Esophagus muscularis mucosa (tissue), 4 donors: ENCODE data around the gene TUBB4A. TPM values are rescaled to one million over a fixed set of nuclear protein-coding genes. Genes with fewer than 3 reads are reported as not detected.

Experiments
- DNase-seq: peaks from one replicate; pipeline ENCODE4 v3.0.0-alpha.2; 2017; ENCODE audit errors: extremely low spot score
- H3K27ac ChIP-seq, 4 donors: fragments of 200-600 bp; sonication (generic); replicated peaks in 1 of 4; 1 replicate in 3 of 4; 2 replicates in 1 of 4; pipeline ENCODE4 v1.5.1; 2016 to 2019; ENCODE audit warnings: mild to moderate bottlenecking in 1 of 4
- H3K27me3 ChIP-seq, 4 donors: fragments of 200-600 bp; sonication (generic); one replicate each; pipeline versions ENCODE4 v1.5.1 to v1.6.0; 2016 to 2019
- H3K36me3 ChIP-seq, 4 donors: fragments of 200-600 bp; sonication (generic); one replicate each; pipeline ENCODE4 v1.5.1; 2016 to 2019
- H3K4me1 ChIP-seq, 4 donors: fragments of 200-600 bp; sonication (generic); one replicate each; pipeline ENCODE4 v1.5.1; 2016 to 2019
- H3K4me3 ChIP-seq, 4 donors: fragments of 200-600 bp; sonication (generic); 1 replicate in 2 of 4; 2 replicates in 2 of 4; pipeline ENCODE4 v1.5.1; 2016 to 2019; ENCODE audit warnings: mild to moderate bottlenecking in 4 of 4, moderate library complexity in 1 of 4
- H3K9me3 ChIP-seq, 4 donors: fragments of 200-600 bp; sonication (generic); 1 replicate in 3 of 4; 2 replicates in 1 of 4; pipeline ENCODE4 v1.5.1; 2016 to 2019
- EP300 ChIP-seq: sonication (generic); formaldehyde crosslinking; IDR thresholded peaks from one replicate; pipeline ENCODE4 v1.6.1; 2017; ENCODE audit warnings: antibody characterized with exemption
- POLR2A ChIP-seq: fragments of 450-650 bp; IDR thresholded peaks from one replicate; pipeline ENCODE4 v1.6.1; 2017; ENCODE audit warnings: antibody characterized with exemption, moderate library complexity, mild to moderate bottlenecking, low read depth
- POLR2AphosphoS5 ChIP-seq, 2 donors: sonication (generic); formaldehyde crosslinking; IDR thresholded peaks; one replicate each; pipeline ENCODE4 v1.6.1; 2017; ENCODE audit warnings: antibody characterized with exemption in 2 of 2
- WGBS: methylation state at CpG from one replicate; pipeline ENCODE4 v1.1.5; 2018; 5-methylcytosine and 5-hydroxymethylcytosine counted together
- intact Hi-C: fragments of 100-400 bp; cut with DNase I; formaldehyde crosslinking; loops from one replicate; pipeline ENCODE4 v1.15.1; 2023
- total RNA-seq, 4 donors: library from RNA; depleted of rRNA; stranded (reverse); fragments of >200 nt; gene quantifications; one replicate each; pipeline versions ENCODE4 v1.1.0 to v1.2.1, GENCODE V29; 2016
- TF ChIP-seq, protein P1 (sequence below), 3 experiments: fragments of 200-600 bp in 2 of 3; fragments of 450-650 bp in 1 of 3; sonication (generic) in 2 of 3; IDR thresholded peaks; one replicate each; pipeline ENCODE4 v1.5.1; 2017 to 2019; ENCODE audit warnings: antibody characterized with exemption in 3 of 3, mild to moderate bottlenecking in 2 of 3, moderate library complexity in 1 of 3

TUBB4A gene
- total RNA-seq, 4 donors from 2014 or later, result 1.7 to 4.7 (median 3.4) TPM

DNA sequence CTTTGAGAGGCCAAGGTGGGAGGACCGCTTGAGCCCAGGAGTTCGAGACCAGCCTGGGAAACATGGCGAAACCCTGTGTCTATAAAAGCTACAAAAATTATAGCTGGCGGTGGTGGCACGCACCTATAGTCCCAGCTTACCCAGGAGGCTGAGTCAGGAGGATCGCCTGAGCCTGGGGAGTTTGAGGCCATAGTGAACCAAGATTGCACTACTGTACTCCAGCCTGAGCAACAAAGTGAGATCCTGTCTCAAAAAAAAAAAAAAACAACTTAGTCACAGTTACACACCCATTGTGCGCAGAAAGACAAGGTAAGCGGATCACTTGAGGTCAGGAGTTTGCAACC lies 19.8 kb downstream of the TUBB4A start:
- Histone ChIP-seq H3K4me1 (no peaks in the 10 kb centered on the region), H3K36me3 (no peaks in the 10 kb centered on the region), H3K27ac (no peak overlapping the region), H3K27me3 (peaks cover 0 to 74% (median 6%) of the 10 kb centered on the region in 4 donors), H3K4me3 (no peak overlapping the region), H3K9me3 (no peaks in the 10 kb centered on the region)
- DNase-seq, result no peak
- 96% methylated on average over 8 of the region's 8 CpGs for WGBS
- no peak for TF ChIP-seq EP300
- TF ChIP-seq, protein P1, sequence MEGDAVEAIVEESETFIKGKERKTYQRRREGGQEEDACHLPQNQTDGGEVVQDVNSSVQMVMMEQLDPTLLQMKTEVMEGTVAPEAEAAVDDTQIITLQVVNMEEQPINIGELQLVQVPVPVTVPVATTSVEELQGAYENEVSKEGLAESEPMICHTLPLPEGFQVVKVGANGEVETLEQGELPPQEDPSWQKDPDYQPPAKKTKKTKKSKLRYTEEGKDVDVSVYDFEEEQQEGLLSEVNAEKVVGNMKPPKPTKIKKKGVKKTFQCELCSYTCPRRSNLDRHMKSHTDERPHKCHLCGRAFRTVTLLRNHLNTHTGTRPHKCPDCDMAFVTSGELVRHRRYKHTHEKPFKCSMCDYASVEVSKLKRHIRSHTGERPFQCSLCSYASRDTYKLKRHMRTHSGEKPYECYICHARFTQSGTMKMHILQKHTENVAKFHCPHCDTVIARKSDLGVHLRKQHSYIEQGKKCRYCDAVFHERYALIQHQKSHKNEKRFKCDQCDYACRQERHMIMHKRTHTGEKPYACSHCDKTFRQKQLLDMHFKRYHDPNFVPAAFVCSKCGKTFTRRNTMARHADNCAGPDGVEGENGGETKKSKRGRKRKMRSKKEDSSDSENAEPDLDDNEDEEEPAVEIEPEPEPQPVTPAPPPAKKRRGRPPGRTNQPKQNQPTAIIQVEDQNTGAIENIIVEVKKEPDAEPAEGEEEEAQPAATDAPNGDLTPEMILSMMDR (IDR thresholded peaks at IDR 0.05), result no peak
- intact Hi-C loops, result no loop called here

DNA sequence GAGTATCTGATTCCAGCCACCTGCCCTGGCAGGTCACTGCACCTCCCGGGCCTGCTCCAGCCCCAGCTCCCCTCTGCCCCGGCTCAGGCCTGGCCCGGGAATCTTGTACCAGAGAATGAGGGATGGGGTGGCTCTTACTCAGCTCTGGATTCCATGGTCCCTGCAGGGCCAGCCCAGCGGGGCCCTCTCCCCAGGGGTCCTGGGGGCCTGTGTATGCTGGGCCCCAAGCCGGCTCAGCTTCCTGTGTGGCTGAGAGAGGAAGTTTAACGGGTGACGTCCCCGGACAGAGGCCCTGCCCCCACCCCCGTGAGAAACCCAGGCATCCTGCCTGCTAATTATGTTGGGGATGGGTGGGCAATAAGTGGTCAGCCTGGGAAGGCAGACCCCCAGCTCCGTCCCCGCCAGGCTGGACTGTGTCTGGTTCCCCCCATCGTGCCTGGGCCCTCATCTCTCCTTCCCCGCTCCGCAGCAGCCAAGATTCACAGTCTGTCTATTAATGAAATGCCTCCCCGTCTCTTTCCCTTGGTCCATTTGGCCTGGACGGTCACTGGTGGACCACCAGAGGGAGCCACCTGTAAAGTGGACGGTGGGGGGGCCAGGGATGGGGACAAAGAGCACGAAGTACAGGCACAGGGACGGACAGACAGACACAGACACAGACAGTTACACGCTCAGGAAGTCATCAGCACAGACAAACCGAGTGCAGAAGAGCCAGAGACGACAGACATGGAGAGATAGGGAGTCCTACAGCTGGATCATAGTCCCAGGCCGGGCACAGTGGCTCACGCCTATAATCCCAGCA lies 20.4 kb downstream of the TUBB4A start, which contains the start of gene DENND1C:
TSS of gene DENND1C (minus strand) at position 247 of the 802 bp plus-strand sequence. CDS start at position 155, 92 bp downstream.
- WGBS, result 51% methylated on average over 16 of the region's 24 CpGs
- TF ChIP-seq POLR2A (no peak), POLR2AphosphoS5 (IDR thresholded peaks at IDR 0.05) (no peak), EP300 (no peak)
- TF ChIP-seq, protein P1 (IDR thresholded peaks at IDR 0.05), result peak; percentile 28 to 45 (median 29)
- Histone ChIP-seq H3K4me3 (peak within 1 kb of the TSS; percentile 22 to 44 (median 30)), H3K4me1 (peaks cover 3 to 5% (median 4%) of the 10 kb centered on the region in 4 donors), H3K9me3 (no peaks in the 10 kb centered on the region), H3K36me3 (no peaks in the 10 kb centered on the region), H3K27me3 (peaks cover under 1 to 74% (median 10%) of the 10 kb centered on the region in 4 donors), H3K27ac (no peak within 1 kb of the TSS)
- no peak for DNase-seq
- intact Hi-C loops, result no loop called here

DNA sequence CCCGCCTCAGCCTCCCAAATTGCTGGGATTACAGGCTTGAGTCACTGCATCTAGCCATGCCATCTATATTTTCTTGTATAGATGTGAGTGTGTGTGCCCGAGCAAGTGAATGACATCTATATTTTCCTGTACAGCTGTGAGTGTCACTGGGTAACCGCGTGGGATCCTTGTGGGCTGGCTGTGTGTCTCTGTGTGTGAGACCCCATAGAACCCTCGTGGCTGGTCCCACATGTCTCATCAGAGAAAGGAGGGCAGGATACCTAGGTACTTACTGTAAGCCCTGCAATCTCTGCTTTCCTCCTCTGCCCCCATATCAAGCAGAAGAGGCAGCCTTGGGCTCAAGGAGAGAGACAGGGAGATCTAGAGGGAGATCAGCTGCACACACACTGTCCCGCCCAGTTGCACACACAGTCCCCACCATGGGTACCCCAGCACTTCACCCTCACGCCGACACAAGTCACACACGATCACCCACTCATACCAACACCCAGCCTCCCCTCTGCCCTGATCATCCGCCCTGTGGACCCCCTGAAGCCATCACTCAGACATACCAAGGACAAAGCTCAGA lies 21.2 kb downstream of the TUBB4A start:
- WGBS, result 73% methylated on average over 8 of the region's 10 CpGs

DNA sequence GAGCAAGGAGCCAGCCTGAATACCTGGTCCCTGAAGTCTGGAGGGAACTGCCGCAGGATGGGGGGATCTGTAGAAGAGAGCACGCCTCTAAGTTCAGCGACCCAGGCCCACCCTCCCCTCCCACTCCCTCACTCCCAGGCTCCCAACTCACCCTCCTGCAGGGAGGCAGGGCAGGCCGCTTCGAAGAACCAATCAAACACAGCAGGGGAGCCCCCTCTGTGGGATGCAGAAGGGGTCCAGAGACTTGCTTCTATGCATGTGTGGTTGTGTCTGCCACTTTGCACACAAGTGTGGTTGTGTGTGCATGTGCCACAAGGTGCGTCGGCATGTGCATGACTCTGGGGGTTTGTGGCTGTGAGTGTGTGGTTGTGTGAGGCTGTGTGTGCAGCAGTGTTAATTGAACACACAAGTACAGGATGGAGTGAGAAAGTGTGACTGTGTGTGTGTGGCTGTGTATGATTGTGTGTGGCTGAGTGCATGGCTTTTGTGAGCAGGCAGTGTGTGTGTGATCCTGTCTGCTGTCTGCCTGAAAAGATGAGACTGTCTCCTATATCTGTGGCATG lies 22.2 kb downstream of the TUBB4A start:
- Histone ChIP-seq H3K27ac (no peak overlapping the region), H3K9me3 (no peaks in the 10 kb centered on the region), H3K27me3 (peaks cover 3 to 87% (median 28%) of the 10 kb centered on the region in 4 donors), H3K36me3 (no peaks in the 10 kb centered on the region), H3K4me3 (no peak overlapping the region), H3K4me1 (peaks cover 11 to 22% (median 18%) of the 10 kb centered on the region in 4 donors)
- intact Hi-C loops, result no loop called here
- WGBS, result 66% methylated on average over 5 of the region's 7 CpGs
- DNase-seq, result no peak
- TF ChIP-seq POLR2A (no peak), EP300 (no peak), POLR2AphosphoS5 (IDR thresholded peaks at IDR 0.05) (no peak)
- TF ChIP-seq, protein P1 (IDR thresholded peaks at IDR 0.05), result no peak

More for the DNA sequence above, 21.2 kb downstream of the TUBB4A start:
- Histone ChIP-seq H3K27me3 (peaks cover 3 to 77% (median 18%) of the 10 kb centered on the region in 4 donors), H3K9me3 (no peaks in the 10 kb centered on the region), H3K4me1 (peaks cover 11 to 13% (median 12%) of the 10 kb centered on the region in 4 donors), H3K4me3 (peak overlapping the region; percentile 22 to 44 (median 30)), H3K27ac (no peak overlapping the region), H3K36me3 (no peaks in the 10 kb centered on the region)
- no peak for DNase-seq
- TF ChIP-seq POLR2A (no peak), POLR2AphosphoS5 (IDR thresholded peaks at IDR 0.05) (no peak), EP300 (no peak)
- TF ChIP-seq, protein P1 (IDR thresholded peaks at IDR 0.05), result no peak
- intact Hi-C loops, result no loop called here
